Measurements from ENCODE around the gene SFI1. TPM values are rescaled to one million over a fixed set of nuclear protein-coding genes. Genes with fewer than 3 reads are reported as not detected.

Gene SFI1
- total and polyA plus RNA-seq, 2 donors (not counting 1 experiment from before 2014, with no cell fraction given): 80.2 to 182 TPM

GRCh38 chr22:31585161-31585859, 89.0 kb downstream of the SFI1 start:
- Histone ChIP-seq H3K27ac (ENCODE audit: low read length in 2 of 2) (no peak overlapping the region), H3K9me3 (ENCODE audit: control extremely low read depth in 1 of 3, control insufficient read depth in 2 of 3, insufficient read depth in 1 of 3, low read length in 2 of 3) (no peaks in the 10 kb centered on the region), H3K36me3 (replicated peaks in 1 of 2; ENCODE audit: control extremely low read depth in 1 of 2, control insufficient read depth in 1 of 2, extremely low read depth in 1 of 2, insufficient read depth in 2 of 2, low read length in 1 of 2) (peaks cover 0 to 47% of the 10 kb centered on the region in 2 experiments), H4K20me1 (ENCODE audit: control insufficient read depth, insufficient read depth, low read length, poor library complexity, severe bottlenecking) (no peaks in the 10 kb centered on the region), H3K4me1 (ENCODE audit: control insufficient read depth in 2 of 2, insufficient read depth in 2 of 2, low read length in 2 of 2) (peaks cover 5 to 12% of the 10 kb centered on the region in 2 donors), H3K79me2 (ENCODE audit: control insufficient read depth, insufficient read depth, low read length) (no peaks in the 10 kb centered on the region), H3K4me3 (ENCODE audit: control extremely low read depth in 1 of 5, extremely low read depth in 1 of 5, insufficient read depth in 1 of 5, low read depth in 2 of 5, low read length in 4 of 5) (no peak overlapping the region), H3K4me2 (replicated peaks; ENCODE audit: low read depth, low read length, poor library complexity, severe bottlenecking) (no peak overlapping the region), H3K9ac (ENCODE audit: low read length) (no peak overlapping the region), H2AFZ (ENCODE audit: insufficient read depth, low read depth, low read length, poor library complexity, severe bottlenecking) (no peak overlapping the region), H3K27me3 (replicated peaks in 1 of 4; ENCODE audit: control extremely low read depth in 1 of 4, control insufficient read depth in 3 of 4, insufficient read depth in 4 of 4, low read length in 3 of 4) (no peaks in the 10 kb centered on the region)
- peaks cover 8% of the 10 kb centered on the region for H3K4me1 Mint-ChIP-seq
- intact Hi-C loops (cut with micrococcal nuclease): no loop called here
- no peaks in the 10 kb centered on the region for H3K9me3 Mint-ChIP-seq (ENCODE audit: insufficient read depth)
- no peak for ATAC-seq (ENCODE audit: low read depth)
- WGBS (ENCODE audit: insufficient coverage): no CpG with 5 or more reads among the region's 3 CpGs
- H3K27ac Mint-ChIP-seq: no peak overlapping the region
- no peak for DNase-seq
- H3K4me3 Mint-ChIP-seq: no peak overlapping the region
- H3K27me3 Mint-ChIP-seq: no peaks in the 10 kb centered on the region
- ChIA-PET CTCF (interaction anchor here (1.0 kb wide), 1 partner anchor 45 kb away, joined by 3 read pairs; no protein-coding TSS in a partner anchor), POLR2A (no interaction called here)
- TF ChIP-seq CTCF (IDR thresholded peaks at IDR 0.05) (no peak), EZH2 (IDR thresholded peaks at IDR 0.05; ENCODE audit: borderline replicate concordance, insufficient read depth, low read depth, low read length, poor library complexity, severe bottlenecking) (no peak)

- H3K79me2 ChIP-seq (ENCODE audit: control insufficient read depth, insufficient read depth, low read length): no peaks in the 10 kb centered on the region
- H3K36me3 ChIP-seq (replicated peaks in 1 of 2; ENCODE audit: control extremely low read depth in 1 of 2, control insufficient read depth in 1 of 2, extremely low read depth in 1 of 2, insufficient read depth in 2 of 2, low read length in 1 of 2): peaks cover 0 to 47% of the 10 kb centered on the region in 2 experiments
- H3K9me3 Mint-ChIP-seq (ENCODE audit: insufficient read depth): no peaks in the 10 kb centered on the region
- H3K4me2 ChIP-seq (replicated peaks; ENCODE audit: low read depth, low read length, poor library complexity, severe bottlenecking): no peak overlapping the region
- ChIA-PET POLR2A (interaction anchor here (0.6 kb wide), 1 partner anchor 204 kb away, joined by 7 read pairs; no protein-coding TSS in a partner anchor), CTCF (no interaction called here)
- no peaks in the 10 kb centered on the region for H3K27me3 ChIP-seq (replicated peaks in 1 of 4; ENCODE audit: control extremely low read depth in 1 of 4, control insufficient read depth in 3 of 4, insufficient read depth in 4 of 4, low read length in 3 of 4)
- no peak overlapping the region for H3K27ac Mint-ChIP-seq
- H3K9ac ChIP-seq (ENCODE audit: low read length): no peak overlapping the region
- H3K27ac ChIP-seq (ENCODE audit: low read length in 2 of 2): no peak overlapping the region
- no peak overlapping the region for H2AFZ ChIP-seq (ENCODE audit: insufficient read depth, low read depth, low read length, poor library complexity, severe bottlenecking)
- no peak overlapping the region for H3K4me3 ChIP-seq (ENCODE audit: control extremely low read depth in 1 of 5, extremely low read depth in 1 of 5, insufficient read depth in 1 of 5, low read depth in 2 of 5, low read length in 4 of 5)
- H3K4me1 Mint-ChIP-seq: peaks cover 8% of the 10 kb centered on the region
- no peak for DNase-seq
- ATAC-seq (ENCODE audit: low read depth): no peak
- peaks cover 5 to 12% of the 10 kb centered on the region in 2 donors for H3K4me1 ChIP-seq (ENCODE audit: control insufficient read depth in 2 of 2, insufficient read depth in 2 of 2, low read length in 2 of 2)
- H4K20me1 ChIP-seq (ENCODE audit: control insufficient read depth, insufficient read depth, low read length, poor library complexity, severe bottlenecking): no peaks in the 10 kb centered on the region
- H3K4me3 Mint-ChIP-seq: no peak overlapping the region
- no peak for TF ChIP-seq CTCF (IDR thresholded peaks at IDR 0.05)
- TF ChIP-seq EZH2 (IDR thresholded peaks at IDR 0.05; ENCODE audit: borderline replicate concordance, insufficient read depth, low read depth, low read length, poor library complexity, severe bottlenecking): no peak
- 80% methylated on average over 4 of the region's 7 CpGs for WGBS (ENCODE audit: insufficient coverage)
- no peaks in the 10 kb centered on the region for H3K27me3 Mint-ChIP-seq
- H3K9me3 ChIP-seq (ENCODE audit: control extremely low read depth in 1 of 3, control insufficient read depth in 2 of 3, insufficient read depth in 1 of 3, low read length in 2 of 3): no peaks in the 10 kb centered on the region
- intact Hi-C loops (cut with micrococcal nuclease): no loop called here
Observed at GRCh38 chr22:31586137-31586920, 90.0 kb downstream of the SFI1 start.

All from B cell (primary cell).